Stimulated activated CD4-positive, alpha-beta T cell treated with anti-CD3 and anti-CD28 coated beads, Interleukin-2, amount 100 ng/mL, for 4 hours (primary cell): ENCODE data around the gene NGF.
"Not testable (repeated sequence)": the region's sequence is repeated elsewhere in the genome, so short reads cannot be mapped to it uniquely, and the experiment has no call there.

Experiments
- DNase-seq: peaks from one replicate; pipeline ENCODE4 v3.0.0-alpha.2; 2020; ENCODE audit warnings: low read depth

NGF gene

DNA sequence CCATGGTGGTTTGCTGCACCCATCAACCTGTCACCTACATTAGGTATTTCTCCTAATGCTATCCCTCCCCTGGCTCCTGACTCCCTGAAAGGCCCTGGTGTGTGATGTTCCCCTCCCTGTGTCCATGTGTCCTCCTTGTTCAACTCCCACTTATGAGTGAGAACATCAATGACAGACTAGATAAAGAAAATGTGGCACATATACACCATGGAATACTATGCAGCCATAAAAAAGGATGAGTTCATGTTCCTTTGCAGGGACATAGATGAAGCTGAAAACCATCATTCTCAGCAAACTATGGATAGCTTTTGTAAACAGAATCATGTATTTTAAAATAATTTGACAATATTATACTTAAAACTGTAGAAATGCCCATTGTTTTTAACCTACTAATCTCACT is 28.5 kb downstream of the NGF start:
- not testable (repeated sequence) for DNase-seq

- no peak for DNase-seq
Observed at GRCh38 chr1:115308969-115309368, 29.1 kb downstream of the NGF start.

GRCh38 chr1:115307661-115308060 is 30.4 kb downstream of the NGF start:
- no peak for DNase-seq

GRCh38 chr1:115306146-115306545 is 31.9 kb downstream of the NGF start:
- DNase-seq, result no peak

DNA sequence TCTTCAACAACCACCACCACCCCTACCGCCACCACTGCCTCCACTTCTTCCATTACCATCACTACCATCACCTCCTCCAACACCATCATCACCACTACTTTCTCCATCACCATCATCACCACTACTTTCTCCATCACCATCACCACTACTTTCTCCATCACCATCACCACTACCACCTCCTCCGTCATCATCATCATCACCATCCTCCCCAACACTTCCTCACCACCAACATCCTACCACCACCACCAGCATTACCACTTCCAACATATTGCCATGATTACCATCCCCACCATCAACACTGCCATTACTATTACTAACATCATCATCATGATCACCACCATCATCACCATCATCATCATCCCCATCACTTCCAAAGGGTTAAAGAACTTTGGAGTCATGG is 34.7 kb downstream of the NGF start:
- no peak for DNase-seq

- DNase-seq, result no peak
Observed at GRCh38 chr1:115302390-115302961, 35.6 kb downstream of the NGF start.

DNA sequence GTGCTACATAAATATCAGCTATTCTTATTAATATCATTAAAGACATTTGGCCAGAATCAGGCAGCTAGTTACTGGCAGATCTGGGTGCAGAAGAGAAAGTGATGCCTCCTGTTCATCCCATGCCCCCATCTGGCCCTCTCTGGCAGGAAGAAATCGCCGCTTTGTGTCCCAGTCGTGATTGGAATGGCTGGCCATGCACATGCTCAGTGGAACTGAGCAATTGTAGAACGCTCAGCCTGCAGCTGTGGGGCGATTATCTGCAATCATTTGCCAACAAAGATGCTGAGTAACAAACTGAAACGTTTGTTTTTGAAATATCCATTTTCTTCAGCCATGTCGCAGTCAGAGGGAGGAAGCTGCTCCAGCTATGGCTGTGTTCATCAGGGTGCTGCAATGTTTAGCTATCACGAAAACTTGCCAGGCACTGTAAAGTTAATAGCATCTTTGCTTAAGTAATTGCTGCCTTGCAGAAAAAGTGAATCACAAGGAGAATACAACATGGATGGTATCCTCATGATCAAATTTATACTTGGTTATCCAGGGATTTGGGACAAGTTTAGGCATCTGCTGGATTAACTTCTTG is 36.5 kb downstream of the NGF start:
- DNase-seq, result no peak

DNA sequence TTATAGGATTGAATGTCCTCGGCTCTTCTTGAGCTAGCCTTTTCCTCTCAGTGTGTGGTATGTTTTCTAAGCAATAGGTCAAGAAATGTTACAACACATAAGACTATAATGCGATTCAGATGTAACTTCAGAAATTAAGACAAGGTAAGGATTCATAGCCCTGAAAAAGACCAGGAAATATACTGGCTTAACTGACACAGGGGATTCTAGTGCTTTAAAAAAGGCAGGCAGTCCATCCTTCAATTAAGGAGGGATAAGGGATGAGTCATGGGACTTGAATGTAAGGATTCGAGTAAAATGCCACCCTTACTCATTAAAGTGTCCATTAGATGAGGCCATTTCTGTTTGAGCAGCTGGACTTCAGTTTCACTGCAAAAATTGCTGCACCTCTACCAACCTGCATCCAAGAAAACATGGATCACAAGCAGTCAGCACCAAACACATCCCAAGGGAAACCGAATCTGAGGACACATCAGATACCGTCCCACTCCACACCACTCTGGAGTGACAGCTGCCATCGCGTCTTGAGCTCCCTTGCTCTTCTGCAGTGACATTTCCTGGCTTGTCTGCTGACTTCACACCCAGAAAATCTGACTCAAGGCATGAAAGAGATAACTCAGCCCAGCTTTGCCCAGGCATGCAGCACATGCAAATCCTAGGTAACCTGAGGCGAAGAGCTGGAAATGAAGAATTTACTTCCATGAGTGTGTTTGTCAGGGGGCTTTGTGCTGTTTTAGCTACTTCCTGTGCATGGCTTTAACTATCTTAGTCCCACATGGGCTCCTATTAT is 37.8 kb downstream of the NGF start:
- no peak for DNase-seq

DNA sequence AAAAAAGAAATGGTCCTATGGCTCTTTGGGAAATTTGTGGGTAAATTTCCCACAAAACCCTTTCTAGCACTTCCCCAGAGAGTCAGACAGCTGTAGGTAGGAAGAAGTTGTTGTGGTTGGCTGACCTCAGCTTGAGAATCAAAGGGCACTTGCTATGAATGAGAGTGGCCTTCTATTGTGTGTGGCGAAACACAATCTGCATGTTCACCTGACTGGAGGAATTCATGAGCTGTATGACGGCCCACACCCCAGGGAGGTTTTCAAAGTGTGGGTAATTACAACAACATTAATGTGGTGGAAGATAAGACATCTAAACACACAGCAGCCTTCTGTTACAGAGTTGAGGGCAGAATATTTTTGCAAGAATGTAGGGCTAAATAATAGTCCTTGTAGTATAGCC is 38.8 kb downstream of the NGF start:
- no peak for DNase-seq

DNA sequence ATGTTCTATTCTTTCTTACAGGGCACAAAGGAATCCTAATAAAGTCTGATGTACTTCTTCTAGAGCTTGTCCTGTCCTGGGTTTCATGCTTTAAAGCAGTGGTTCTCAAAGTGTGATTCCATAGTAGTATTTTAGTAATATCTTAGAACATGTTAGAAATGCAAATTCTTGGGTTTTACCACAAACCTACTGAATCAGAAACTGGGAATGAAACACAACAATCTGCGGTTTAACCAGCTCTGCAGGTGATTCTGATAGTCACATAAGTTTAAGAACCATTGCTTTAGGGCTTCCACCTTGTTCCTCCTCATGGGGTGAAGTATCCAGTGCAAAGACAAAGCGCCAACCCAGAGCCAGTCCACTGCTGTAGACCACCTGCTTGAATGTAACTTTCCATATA is 41.1 kb downstream of the NGF start:
- no peak for DNase-seq

GRCh38 chr1:115295904-115296696 is 41.9 kb downstream of the NGF start:
- DNase-seq, result no peak

DNA sequence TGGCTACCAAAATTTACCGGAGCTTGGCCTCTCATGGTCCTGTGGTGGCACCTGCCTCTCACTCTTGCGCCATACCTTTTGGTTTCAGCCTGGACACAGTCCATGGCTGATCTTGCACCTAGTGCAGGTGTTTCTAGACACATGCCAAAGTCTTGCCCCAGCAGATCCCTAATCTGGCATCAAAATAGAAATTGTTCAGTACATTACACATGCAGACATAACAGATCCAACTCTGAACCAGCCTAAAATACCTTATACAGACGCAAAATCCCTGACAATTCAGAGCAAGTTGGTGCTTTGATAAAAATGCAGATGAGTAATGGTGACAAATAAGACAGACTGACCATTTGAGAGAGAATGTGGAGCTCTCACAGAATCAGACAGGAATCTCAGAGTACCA is 44.1 kb downstream of the NGF start:
- DNase-seq, result no peak

GRCh38 chr1:115293006-115293405 is 45.0 kb downstream of the NGF start:
- DNase-seq, result no peak

GRCh38 chr1:115291741-115292140 is 46.3 kb downstream of the NGF start:
- DNase-seq, result no peak

- no peak for DNase-seq
Observed at GRCh38 chr1:115289940-115290339, 48.1 kb downstream of the NGF start.

DNA sequence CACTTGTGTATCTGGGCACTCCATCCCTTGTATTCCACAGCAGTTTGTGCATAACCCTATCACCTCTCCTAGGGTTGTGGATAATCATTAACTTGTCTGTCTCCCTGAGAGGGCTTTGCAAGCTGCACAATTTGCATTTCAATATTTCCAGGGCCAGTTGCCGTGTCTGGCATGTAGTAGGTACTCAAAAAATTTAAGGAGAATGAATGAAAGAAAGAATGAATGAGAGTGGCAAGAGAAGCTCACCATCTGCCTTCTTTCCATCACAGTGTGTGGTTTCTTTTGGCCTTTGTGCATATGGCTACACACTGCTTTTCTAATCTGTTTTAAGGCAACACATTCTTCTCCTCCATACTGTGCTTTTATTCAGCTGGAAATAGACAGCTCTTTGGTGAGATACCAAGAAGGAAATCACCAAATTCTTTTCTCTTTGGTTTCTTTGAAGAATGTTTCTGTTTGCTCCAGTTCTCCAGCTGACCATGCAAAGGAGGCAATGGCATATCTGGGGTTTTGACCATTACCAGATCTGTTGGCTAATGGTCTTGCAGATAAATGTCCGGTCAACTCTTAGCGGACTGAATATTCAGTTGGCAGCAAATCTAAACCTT is 49.4 kb downstream of the NGF start:
- no peak for DNase-seq

DNA sequence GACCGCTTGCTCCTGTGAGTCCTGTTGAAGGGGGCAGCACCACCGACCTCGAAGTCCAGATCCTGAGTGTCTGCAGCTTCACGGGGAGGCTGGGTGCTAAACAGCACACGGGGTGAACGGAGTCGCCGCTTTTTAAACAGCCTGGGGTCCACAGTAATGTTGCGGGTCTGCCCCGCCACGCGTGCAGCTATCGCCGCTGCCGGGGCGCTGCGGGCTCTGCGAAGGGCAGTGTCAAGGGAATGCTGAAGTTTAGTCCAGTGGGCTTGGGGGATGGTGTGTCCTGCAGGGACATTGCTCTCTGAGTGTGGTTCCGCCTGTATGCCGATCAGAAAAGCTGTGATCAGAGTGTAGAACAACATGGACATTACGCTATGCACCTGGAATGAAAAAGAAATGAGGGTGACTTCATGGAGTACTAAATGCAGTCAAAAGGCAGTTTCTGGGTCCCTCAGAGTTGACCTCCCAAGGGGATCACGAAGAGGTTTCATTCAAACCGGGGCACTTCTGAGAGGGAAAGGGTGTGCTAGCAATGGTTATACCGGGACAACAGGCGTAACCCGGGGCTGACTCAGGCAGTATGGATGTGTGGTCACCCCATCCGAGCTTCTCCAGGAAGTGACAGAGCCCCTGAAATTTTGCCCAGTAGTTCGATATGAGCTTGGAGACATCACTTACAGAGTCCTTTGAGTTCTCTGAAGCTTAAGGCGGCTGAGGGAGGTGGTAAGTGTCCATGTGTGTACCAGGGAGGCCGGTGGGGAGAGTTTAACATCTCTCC is 51.4 kb downstream of the NGF start:
- no peak for DNase-seq

DNA sequence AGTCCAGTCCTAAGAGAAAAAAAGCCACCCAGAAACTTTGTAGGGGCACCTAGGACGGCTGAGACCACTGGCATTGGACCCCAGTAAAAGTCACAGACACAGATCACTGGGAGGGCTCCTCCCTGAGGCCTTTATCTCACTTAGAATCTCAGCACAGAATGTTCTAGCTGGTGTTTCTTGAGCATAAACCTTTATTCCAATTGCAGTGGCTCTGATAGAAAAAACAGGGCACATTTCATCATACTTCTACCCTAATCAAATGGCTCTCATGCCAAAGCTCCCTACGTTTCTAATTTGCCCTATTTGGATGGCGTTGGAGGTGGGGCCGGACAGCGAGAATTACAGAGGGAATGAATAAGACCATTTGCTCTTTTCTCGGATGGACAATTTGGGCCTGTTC is 53.8 kb downstream of the NGF start:
- no peak for DNase-seq

DNA sequence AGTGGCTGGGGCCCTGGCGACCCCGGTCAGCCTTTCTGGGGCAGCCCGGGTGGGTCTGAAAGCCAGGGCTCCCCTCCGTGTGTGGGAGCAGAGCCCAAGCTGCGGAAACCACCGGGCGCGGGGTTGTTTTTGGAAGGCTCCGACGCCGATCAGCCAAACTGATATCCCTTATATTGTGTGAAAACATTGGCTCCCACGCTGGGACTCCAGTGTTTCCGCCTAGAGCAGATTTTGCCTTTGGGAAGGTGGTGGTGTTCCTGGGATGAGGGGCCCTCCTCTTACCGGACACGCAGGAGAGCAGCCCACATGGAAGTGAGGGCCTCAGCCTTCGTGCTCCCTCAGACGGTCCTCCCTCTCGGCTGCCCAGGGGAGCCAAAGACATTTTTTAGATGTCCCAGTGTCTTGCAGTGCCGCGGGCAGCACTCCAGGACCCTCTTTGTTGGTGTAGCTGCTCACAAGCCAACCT is 54.3 kb downstream of the NGF start:
- DNase-seq, result no peak

DNA sequence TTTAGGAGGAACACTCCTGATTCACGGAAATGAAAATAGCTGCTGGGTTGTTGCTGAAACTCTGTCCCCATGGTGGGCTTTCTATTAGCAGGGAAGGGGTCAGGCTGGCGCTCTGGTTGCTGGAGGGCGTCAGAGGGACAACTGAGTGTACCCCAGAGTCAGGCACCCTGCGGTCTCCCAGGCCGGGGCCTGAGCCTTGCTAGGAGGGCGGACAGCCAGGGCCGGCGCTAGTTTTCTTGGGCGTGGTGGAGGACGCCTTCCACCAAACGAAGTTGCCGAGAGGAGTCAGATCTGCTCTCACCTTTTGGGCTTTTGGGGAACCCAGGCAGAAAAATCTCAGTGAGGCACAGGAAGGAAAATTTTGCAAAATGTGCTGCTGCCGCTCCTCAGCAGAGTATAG is 54.8 kb downstream of the NGF start:
- DNase-seq, result no peak

DNA sequence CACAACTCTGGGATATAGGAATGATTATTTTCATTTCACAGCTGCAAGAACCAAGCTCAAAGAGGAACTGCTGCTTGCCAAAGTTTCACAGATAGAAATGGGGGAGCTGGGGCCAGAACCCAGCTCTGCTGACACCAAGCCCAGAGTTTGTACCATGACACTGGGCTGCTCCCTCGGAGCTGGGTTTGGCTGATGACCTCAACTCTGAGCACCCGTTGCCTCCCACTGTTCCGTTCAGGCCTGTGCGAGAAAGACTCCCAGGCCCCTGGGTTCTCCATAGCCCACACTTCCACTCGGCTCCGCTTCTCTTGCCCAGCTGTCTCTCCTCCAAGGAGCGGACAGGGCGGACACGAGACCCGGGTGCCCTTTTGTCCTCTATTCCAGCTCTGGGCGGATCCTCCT is 55.2 kb downstream of the NGF start:
- DNase-seq, result no peak

- DNase-seq, result no peak
Observed at GRCh38 chr1:115281143-115281542, 56.9 kb downstream of the NGF start.
